ENCODE measurements around the gene HIGD2A.

The HIGD2A gene

DNA sequence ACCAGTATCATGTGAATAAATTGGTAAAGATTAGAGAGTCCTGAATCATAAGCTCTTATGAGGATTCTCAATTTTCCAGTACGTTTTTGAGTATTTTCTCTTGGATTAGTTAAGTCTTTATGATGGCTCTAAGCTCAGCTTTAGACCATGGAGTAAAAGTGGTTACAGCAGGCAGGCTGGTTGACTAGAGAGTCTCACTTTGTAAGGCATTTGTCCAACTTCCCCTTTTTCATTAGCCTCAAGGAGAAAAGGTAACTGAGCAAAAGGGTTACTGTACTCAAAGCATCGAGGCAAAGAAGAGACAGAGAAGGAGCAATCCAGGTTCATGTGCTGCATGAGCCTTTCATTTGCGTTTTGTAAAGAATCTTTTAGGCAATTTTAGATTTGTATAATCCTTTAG, 8.7 kb upstream of the HIGD2A start:
- Histone ChIP-seq H3K9ac (ENCODE audit: insufficient read length) (no peak overlapping the region), H3K36me3 (ENCODE audit: insufficient read depth, low read length) (peaks cover 52% of the 10 kb centered on the region), H3K4me3 (no peak overlapping the region), H3K9me3 (ENCODE audit: low read depth, low read length) (no peaks in the 10 kb centered on the region), H3K27ac (peak overlapping the region; percentile 40; the same call in 1 of the 2 replicates)
- no peak for DNase-seq (ENCODE audit: low read depth, low spot score)
- no peak for TF ChIP-seq EZH2 (IDR thresholded peaks at IDR 0.05)
- TF ChIP-seq POLR2AphosphoS5 (IDR thresholded peaks at IDR 0.05; ENCODE audit: borderline replicate concordance, low read depth, low read length), result no peak
- no peak for TF ChIP-seq FOXP2 (optimal IDR thresholded peaks at IDR 0.05; ENCODE audit: control extremely low read depth, extremely low read length, insufficient read depth)

DNA sequence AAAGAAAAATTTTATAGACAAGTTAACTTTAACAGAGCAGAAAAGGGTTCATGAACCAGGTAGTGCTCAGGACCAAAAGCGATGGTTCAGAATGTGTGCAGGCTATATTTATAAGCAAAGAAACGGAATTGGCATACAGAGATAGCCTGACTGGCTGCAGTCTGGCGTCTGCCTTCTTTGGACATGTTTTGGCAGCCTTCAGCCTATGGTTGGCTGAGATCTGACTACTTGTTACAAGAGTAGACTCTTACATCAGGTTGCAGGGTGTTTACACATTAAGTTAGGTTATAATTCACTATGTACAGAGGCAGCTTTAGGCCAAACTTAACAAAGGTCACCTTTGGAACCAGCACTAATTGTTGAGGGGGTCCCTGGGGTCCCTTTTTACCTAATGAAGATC, 7.1 kb upstream of the HIGD2A start:
- no peaks in the 10 kb centered on the region for H3K9me3 ChIP-seq (ENCODE audit: low read depth, low read length)
- peaks cover 67% of the 10 kb centered on the region for H3K36me3 ChIP-seq (ENCODE audit: insufficient read depth, low read length)
- no peak for TF ChIP-seq POLR2AphosphoS5 (IDR thresholded peaks at IDR 0.05; ENCODE audit: borderline replicate concordance, low read depth, low read length)
- no peak for TF ChIP-seq EZH2 (IDR thresholded peaks at IDR 0.05)
- TF ChIP-seq FOXP2 (optimal IDR thresholded peaks at IDR 0.05; ENCODE audit: control extremely low read depth, extremely low read length, insufficient read depth), result no peak
- no peak for DNase-seq (ENCODE audit: low read depth, low spot score)
- no peak overlapping the region for H3K9ac ChIP-seq (ENCODE audit: insufficient read length)
- no peak overlapping the region for H3K4me3 ChIP-seq
- no peak overlapping the region for H3K27ac ChIP-seq

DNA sequence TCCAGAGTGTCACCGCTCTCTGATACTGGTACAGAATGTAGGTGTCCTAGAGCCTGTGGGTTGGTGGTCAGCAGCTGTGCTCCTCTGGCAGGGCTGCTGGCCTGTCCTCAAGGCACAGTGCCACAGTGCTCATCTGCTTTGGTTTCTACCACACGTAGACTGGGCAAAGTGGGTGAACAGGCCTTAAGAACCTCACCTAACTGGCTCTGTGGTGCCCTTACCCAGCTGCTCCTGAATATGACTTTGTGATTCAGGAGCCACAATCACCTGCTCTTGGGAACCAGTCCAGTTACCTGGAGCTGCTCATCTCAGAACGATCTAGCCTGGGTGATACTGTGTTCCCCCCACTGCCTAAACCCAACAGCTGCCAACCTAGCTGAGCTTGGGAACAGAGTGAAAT, 6.6 kb upstream of the HIGD2A start:
- Histone ChIP-seq H3K27ac (no peak overlapping the region), H3K4me3 (no peak overlapping the region), H3K9ac (ENCODE audit: insufficient read length) (no peak overlapping the region), H3K9me3 (ENCODE audit: low read depth, low read length) (no peaks in the 10 kb centered on the region), H3K36me3 (ENCODE audit: insufficient read depth, low read length) (peaks cover 73% of the 10 kb centered on the region)
- TF ChIP-seq EZH2 (IDR thresholded peaks at IDR 0.05) (no peak), FOXP2 (optimal IDR thresholded peaks at IDR 0.05; ENCODE audit: control extremely low read depth, extremely low read length, insufficient read depth) (no peak), POLR2AphosphoS5 (IDR thresholded peaks at IDR 0.05; ENCODE audit: borderline replicate concordance, low read depth, low read length) (peak; percentile 16; the same call in 1 of the 2 replicates)
- DNase-seq (ENCODE audit: low read depth, low spot score), result no peak

DNA sequence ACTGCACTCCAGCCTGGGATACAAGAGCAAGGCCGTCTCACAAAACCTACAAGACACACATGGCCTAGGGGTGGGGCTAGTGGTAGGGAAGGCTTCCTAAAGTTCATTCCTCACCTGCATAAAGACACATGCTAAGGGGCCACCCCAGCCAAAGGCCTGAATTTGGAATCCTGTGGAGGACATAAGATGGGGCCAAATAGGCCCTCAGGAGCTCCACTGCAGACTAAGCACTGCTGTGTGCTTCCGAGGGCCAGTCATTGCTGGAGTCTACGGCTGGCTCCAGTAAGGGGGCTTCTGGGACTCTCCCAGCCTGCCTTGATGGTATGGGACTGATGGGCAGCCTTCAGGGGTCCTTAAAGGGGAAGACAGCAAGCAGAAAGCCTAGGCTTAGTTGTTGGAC, 5.8 kb upstream of the HIGD2A start:
- peaks cover 80% of the 10 kb centered on the region for H3K36me3 ChIP-seq (ENCODE audit: insufficient read depth, low read length)

DNA sequence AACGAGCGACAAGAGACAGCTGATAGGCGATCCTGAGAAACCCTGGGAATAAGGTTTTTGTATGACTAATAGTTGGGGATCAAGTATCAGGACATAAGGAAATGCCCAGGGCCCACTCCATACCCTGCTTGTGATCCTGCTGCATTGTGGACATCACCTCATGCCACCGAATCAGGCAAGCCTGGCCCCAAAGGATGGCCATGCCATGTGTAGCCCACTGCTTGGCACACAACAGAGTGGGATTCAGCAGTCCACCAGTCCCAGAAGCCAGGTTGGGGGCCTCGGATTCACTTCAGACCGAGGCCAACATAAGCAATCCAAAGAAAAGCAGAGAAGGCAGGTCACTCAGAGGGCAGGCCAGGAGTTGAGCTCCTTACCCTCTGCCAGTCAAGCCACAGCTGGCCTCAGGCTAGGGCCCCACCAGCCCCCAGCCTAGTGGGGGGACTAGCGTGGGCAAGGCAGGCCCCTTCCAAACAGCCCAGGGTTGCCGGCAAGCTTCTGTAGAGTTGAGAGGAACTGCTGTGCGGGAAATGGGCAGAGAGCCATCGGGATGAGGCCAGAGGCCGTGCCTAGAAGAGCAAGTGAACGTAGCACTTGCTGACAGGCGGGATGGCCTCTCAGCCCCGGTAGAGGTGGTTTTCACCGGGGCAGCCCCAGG, 5.2 kb upstream of the HIGD2A start:
- DNase-seq (ENCODE audit: low read depth, low spot score), result no peak
- no peak overlapping the region for H3K9ac ChIP-seq (ENCODE audit: insufficient read length)
- H3K36me3 ChIP-seq (ENCODE audit: insufficient read depth, low read length), result peaks cover 80% of the 10 kb centered on the region
- no peaks in the 10 kb centered on the region for H3K9me3 ChIP-seq (ENCODE audit: low read depth, low read length)
- TF ChIP-seq POLR2AphosphoS5 (IDR thresholded peaks at IDR 0.05; ENCODE audit: borderline replicate concordance, low read depth, low read length), result no peak
- TF ChIP-seq EZH2 (IDR thresholded peaks at IDR 0.05), result no peak
- TF ChIP-seq FOXP2 (optimal IDR thresholded peaks at IDR 0.05; ENCODE audit: control extremely low read depth, extremely low read length, insufficient read depth), result no peak
- no peak overlapping the region for H3K27ac ChIP-seq
- no peak overlapping the region for H3K4me3 ChIP-seq

More for the DNA sequence above, 5.8 kb upstream of the HIGD2A start:
- H3K4me3 ChIP-seq, result no peak overlapping the region
- no peak for TF ChIP-seq POLR2AphosphoS5 (IDR thresholded peaks at IDR 0.05; ENCODE audit: borderline replicate concordance, low read depth, low read length)
- TF ChIP-seq FOXP2 (optimal IDR thresholded peaks at IDR 0.05; ENCODE audit: control extremely low read depth, extremely low read length, insufficient read depth), result no peak
- TF ChIP-seq EZH2 (IDR thresholded peaks at IDR 0.05), result no peak
- no peak overlapping the region for H3K27ac ChIP-seq
- DNase-seq (ENCODE audit: low read depth, low spot score), result no peak
- H3K9me3 ChIP-seq (ENCODE audit: low read depth, low read length), result no peaks in the 10 kb centered on the region
- H3K9ac ChIP-seq (ENCODE audit: insufficient read length), result no peak overlapping the region

DNA sequence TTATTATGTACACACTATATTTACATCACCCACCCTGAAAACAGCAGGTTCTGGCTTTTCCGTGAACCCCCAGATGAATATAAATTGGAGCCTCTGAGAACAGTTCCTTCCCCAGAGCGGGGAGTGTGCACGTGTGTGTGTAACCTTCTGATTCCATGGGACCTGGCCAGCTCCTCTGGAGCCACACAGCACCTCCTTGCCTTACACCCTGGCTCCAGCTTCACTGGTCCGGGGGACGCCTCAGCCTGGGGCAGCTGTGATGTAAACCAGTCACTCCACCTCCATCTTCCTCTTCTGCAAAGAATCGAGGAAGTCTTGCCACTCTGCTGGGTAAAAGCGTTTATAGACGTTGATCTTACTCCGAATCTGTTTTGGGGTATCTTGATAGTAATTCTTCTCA, 4.6 kb upstream of the HIGD2A start:
- Histone ChIP-seq H3K9ac (ENCODE audit: insufficient read length) (no peak overlapping the region), H3K9me3 (ENCODE audit: low read depth, low read length) (no peaks in the 10 kb centered on the region), H3K36me3 (ENCODE audit: insufficient read depth, low read length) (peaks cover 78% of the 10 kb centered on the region), H3K4me3 (no peak overlapping the region), H3K27ac (no peak overlapping the region)
- TF ChIP-seq POLR2AphosphoS5 (IDR thresholded peaks at IDR 0.05; ENCODE audit: borderline replicate concordance, low read depth, low read length) (no peak), EZH2 (IDR thresholded peaks at IDR 0.05) (no peak), FOXP2 (optimal IDR thresholded peaks at IDR 0.05; ENCODE audit: control extremely low read depth, extremely low read length, insufficient read depth) (no peak)
- no peak for DNase-seq (ENCODE audit: low read depth, low spot score)

DNA sequence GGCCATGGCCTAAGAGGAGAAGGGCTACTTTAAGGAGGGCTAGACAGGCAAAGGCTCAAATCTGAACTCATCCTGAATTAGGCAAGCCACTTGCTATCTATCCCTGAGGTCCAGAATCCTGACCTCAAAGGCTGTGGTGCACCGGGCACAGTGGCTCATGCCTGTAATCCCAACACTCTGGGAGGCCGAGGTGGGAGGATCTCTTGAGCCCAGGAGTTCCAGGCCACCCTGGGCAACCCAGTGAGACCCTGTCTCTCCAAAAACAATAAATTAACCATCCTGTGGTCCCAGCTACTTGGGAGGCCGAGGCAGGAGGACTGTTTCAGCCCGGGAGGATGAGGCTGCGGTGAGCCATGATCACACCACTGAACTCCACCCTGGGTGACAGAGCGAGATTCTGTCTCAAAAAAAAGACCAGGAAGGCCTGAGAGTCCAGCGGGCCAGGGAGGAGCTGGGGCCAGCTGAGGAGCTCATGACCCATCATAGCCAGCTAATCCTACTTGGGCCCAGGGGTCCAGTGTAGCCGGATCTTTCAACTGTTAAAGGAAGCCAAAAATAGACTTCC, 4.1 kb upstream of the HIGD2A start:
- Histone ChIP-seq H3K4me3 (no peak overlapping the region), H3K9me3 (ENCODE audit: low read depth, low read length) (no peaks in the 10 kb centered on the region), H3K27ac (no peak overlapping the region), H3K36me3 (ENCODE audit: insufficient read depth, low read length) (peaks cover 74% of the 10 kb centered on the region), H3K9ac (ENCODE audit: insufficient read length) (no peak overlapping the region)
- TF ChIP-seq POLR2AphosphoS5 (IDR thresholded peaks at IDR 0.05; ENCODE audit: borderline replicate concordance, low read depth, low read length), result no peak
- no peak for TF ChIP-seq FOXP2 (optimal IDR thresholded peaks at IDR 0.05; ENCODE audit: control extremely low read depth, extremely low read length, insufficient read depth)
- no peak for TF ChIP-seq EZH2 (IDR thresholded peaks at IDR 0.05)
- DNase-seq (ENCODE audit: low read depth, low spot score), result no peak

DNA sequence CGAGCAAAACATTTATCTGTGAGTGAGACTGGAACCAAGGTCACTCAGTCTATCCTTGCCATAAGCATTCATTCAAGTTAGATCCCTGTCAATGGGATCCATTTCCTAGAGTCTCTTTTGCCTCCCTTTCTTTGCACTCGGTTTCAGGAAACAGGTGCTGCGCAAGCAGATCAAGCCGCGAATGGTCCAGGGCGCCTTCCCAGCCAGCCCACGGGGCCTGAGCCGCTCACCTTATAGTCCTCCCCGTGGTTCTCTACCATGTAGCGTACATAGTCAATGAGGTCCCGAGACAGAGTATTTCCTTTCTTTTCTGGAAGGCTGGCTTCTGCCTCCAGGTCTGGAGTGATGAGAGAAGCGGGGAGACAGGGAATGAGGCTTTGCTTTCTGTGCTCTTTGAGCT, 3.6 kb upstream of the HIGD2A start:
- no peak overlapping the region for H3K9ac ChIP-seq (ENCODE audit: insufficient read length)
- H3K9me3 ChIP-seq (ENCODE audit: low read depth, low read length), result no peaks in the 10 kb centered on the region
- no peak overlapping the region for H3K27ac ChIP-seq
- H3K4me3 ChIP-seq, result no peak overlapping the region
- peak; percentile 4; the same call in 1 of the 2 replicates for TF ChIP-seq POLR2AphosphoS5 (IDR thresholded peaks at IDR 0.05; ENCODE audit: borderline replicate concordance, low read depth, low read length)
- TF ChIP-seq FOXP2 (optimal IDR thresholded peaks at IDR 0.05; ENCODE audit: control extremely low read depth, extremely low read length, insufficient read depth), result no peak
- DNase-seq (ENCODE audit: low read depth, low spot score), result no peak
- peaks cover 70% of the 10 kb centered on the region for H3K36me3 ChIP-seq (ENCODE audit: insufficient read depth, low read length)
